ENCODE data around the gene HTATIP2.

Gene HTATIP2

GRCh38 chr11:20360650-20361049, 2.9 kb upstream of the HTATIP2 start:
- Histone ChIP-seq H2BK120ac (ENCODE audit: low read depth, low read length) (no peak overlapping the region), H2AK5ac (ENCODE audit: low read length, severe bottlenecking) (no peak overlapping the region), H3K14ac (ENCODE audit: low read length in 2 of 2) (no peak overlapping the region), H3K79me1 (replicated peaks; ENCODE audit: low read length, poor library complexity, severe bottlenecking) (peaks cover 11% of the 10 kb centered on the region), H3K18ac (ENCODE audit: low read depth in 1 of 2, low read length in 2 of 2) (no peak overlapping the region), H3K4me1 (ENCODE audit: control insufficient read depth, insufficient read depth, low read depth, low read length) (peaks cover 12% of the 10 kb centered on the region), H4K8ac (ENCODE audit: low read length) (peak overlapping the region; percentile 5), H3K4me3 (ENCODE audit: insufficient read depth in 1 of 2, low read depth in 1 of 2, low read length in 2 of 2) (peak overlapping the region in 1 of 2 experiments; percentile 54), H3K36me3 (ENCODE audit: control insufficient read depth in 1 of 2, insufficient read depth in 2 of 2, low read depth in 1 of 2, low read length in 2 of 2) (no peaks in the 10 kb centered on the region), H3K27me3 (ENCODE audit: control insufficient read depth in 1 of 2, insufficient read depth in 1 of 2, low read length in 2 of 2) (peaks cover 3 to 5% of the 10 kb centered on the region in 2 experiments), H3K23ac (ENCODE audit: low read length in 2 of 2) (no peak overlapping the region), H4K91ac (ENCODE audit: low read length) (no peak overlapping the region), H3K27ac (ENCODE audit: low read length, poor library complexity, severe bottlenecking) (no peak overlapping the region), H2BK15ac (ENCODE audit: low read depth, poor library complexity, severe bottlenecking) (no peak overlapping the region), H2AFZ (ENCODE audit: low read depth, low read length) (peak overlapping the region; percentile 36), H3K4ac (ENCODE audit: low read depth in 1 of 2, low read length in 2 of 2) (no peak overlapping the region), H3K9me3 (ENCODE audit: control insufficient read depth, low read length) (no peaks in the 10 kb centered on the region), H2BK12ac (ENCODE audit: low read length in 2 of 2) (no peak overlapping the region), H3K4me2 (ENCODE audit: low read length, poor library complexity, severe bottlenecking) (no peak overlapping the region), H2BK5ac (ENCODE audit: low read depth, low read length, poor library complexity, severe bottlenecking) (no peak overlapping the region), H3K9ac (ENCODE audit: low read length) (peak overlapping the region; percentile 65)
- peak; percentile 62 for DNase-seq
- 61% methylated on average over 6 of the region's 7 CpGs for WGBS

DNA sequence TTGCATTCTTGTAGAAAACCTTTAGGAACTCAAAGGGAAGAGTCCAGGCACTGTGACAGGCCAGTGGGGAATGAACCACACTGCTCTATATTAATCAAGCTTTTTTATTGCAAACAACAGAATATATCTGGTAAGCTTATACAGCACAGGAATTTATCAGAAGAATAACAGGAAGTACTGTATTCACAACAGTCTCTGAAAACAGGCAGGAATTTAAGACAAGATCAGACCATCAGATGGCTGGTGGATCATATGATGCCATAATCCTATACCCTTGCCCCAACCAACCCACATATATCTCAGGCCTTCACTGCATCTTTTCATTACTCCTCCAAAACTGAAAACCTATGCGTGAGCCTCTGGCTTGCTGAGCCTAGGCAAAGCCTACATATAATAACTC, 1.0 kb upstream of the HTATIP2 start:
- H3K4me2 ChIP-seq (ENCODE audit: low read length, poor library complexity, severe bottlenecking), result no peak overlapping the region
- H3K9me3 ChIP-seq (ENCODE audit: control insufficient read depth, low read length), result no peaks in the 10 kb centered on the region
- peaks cover 11% of the 10 kb centered on the region for H3K79me1 ChIP-seq (replicated peaks; ENCODE audit: low read length, poor library complexity, severe bottlenecking)
- peaks cover 14% of the 10 kb centered on the region for H3K4me1 ChIP-seq (ENCODE audit: control insufficient read depth, insufficient read depth, low read depth, low read length)
- H2AK5ac ChIP-seq (ENCODE audit: low read length, severe bottlenecking), result no peak overlapping the region
- H2BK12ac ChIP-seq (ENCODE audit: low read length in 2 of 2), result no peak overlapping the region
- H2BK15ac ChIP-seq (ENCODE audit: low read depth, poor library complexity, severe bottlenecking), result no peak overlapping the region
- no peak overlapping the region for H2BK120ac ChIP-seq (ENCODE audit: low read depth, low read length)
- no peak overlapping the region for H4K8ac ChIP-seq (ENCODE audit: low read length)
- no peak overlapping the region for H3K23ac ChIP-seq (ENCODE audit: low read length in 2 of 2)
- H2BK5ac ChIP-seq (ENCODE audit: low read depth, low read length, poor library complexity, severe bottlenecking), result no peak overlapping the region
- H3K4ac ChIP-seq (ENCODE audit: low read depth in 1 of 2, low read length in 2 of 2), result no peak overlapping the region
- no peak overlapping the region for H3K4me3 ChIP-seq (ENCODE audit: insufficient read depth in 1 of 2, low read depth in 1 of 2, low read length in 2 of 2)
- no peak overlapping the region for H3K9ac ChIP-seq (ENCODE audit: low read length)
- no peak overlapping the region for H3K18ac ChIP-seq (ENCODE audit: low read depth in 1 of 2, low read length in 2 of 2)
- H3K36me3 ChIP-seq (ENCODE audit: control insufficient read depth in 1 of 2, insufficient read depth in 2 of 2, low read depth in 1 of 2, low read length in 2 of 2), result no peaks in the 10 kb centered on the region
- H3K27me3 ChIP-seq (ENCODE audit: control insufficient read depth in 1 of 2, insufficient read depth in 1 of 2, low read length in 2 of 2), result no peaks in the 10 kb centered on the region
- H2AFZ ChIP-seq (ENCODE audit: low read depth, low read length), result no peak overlapping the region
- no peak overlapping the region for H3K27ac ChIP-seq (ENCODE audit: low read length, poor library complexity, severe bottlenecking)
- WGBS, result 0% methylated on average over 1 of the region's 1 CpG
- H3K14ac ChIP-seq (ENCODE audit: low read length in 2 of 2), result no peak overlapping the region
- no peak for DNase-seq
- no peak overlapping the region for H4K91ac ChIP-seq (ENCODE audit: low read length)

- Histone ChIP-seq H2AK5ac (ENCODE audit: low read length, severe bottlenecking) (no peak overlapping the region), H3K4me1 (ENCODE audit: control insufficient read depth, insufficient read depth, low read depth, low read length) (peaks cover 14% of the 10 kb centered on the region), H4K8ac (ENCODE audit: low read length) (no peak overlapping the region), H2AFZ (ENCODE audit: low read depth, low read length) (peak overlapping the region; percentile 86), H3K27me3 (ENCODE audit: control insufficient read depth in 1 of 2, insufficient read depth in 1 of 2, low read length in 2 of 2) (no peaks in the 10 kb centered on the region), H3K23ac (ENCODE audit: low read length in 2 of 2) (no peak overlapping the region), H3K9ac (ENCODE audit: low read length) (peak overlapping the region; percentile 90), H3K4ac (ENCODE audit: low read depth in 1 of 2, low read length in 2 of 2) (peak overlapping the region in 1 of 2 experiments; percentile 22), H3K4me3 (ENCODE audit: insufficient read depth in 1 of 2, low read depth in 1 of 2, low read length in 2 of 2) (peak overlapping the region; percentile 79 to 90), H2BK5ac (ENCODE audit: low read depth, low read length, poor library complexity, severe bottlenecking) (no peak overlapping the region), H3K79me1 (replicated peaks; ENCODE audit: low read length, poor library complexity, severe bottlenecking) (peaks cover 11% of the 10 kb centered on the region), H3K36me3 (ENCODE audit: control insufficient read depth in 1 of 2, insufficient read depth in 2 of 2, low read depth in 1 of 2, low read length in 2 of 2) (peaks cover 0 to under 1% of the 10 kb centered on the region in 2 experiments), H2BK120ac (ENCODE audit: low read depth, low read length) (no peak overlapping the region), H3K18ac (ENCODE audit: low read depth in 1 of 2, low read length in 2 of 2) (peak overlapping the region in 1 of 2 experiments; percentile 97), H2BK12ac (ENCODE audit: low read length in 2 of 2) (no peak overlapping the region), H3K9me3 (ENCODE audit: control insufficient read depth, low read length) (no peaks in the 10 kb centered on the region), H4K91ac (ENCODE audit: low read length) (no peak overlapping the region), H2BK15ac (ENCODE audit: low read depth, poor library complexity, severe bottlenecking) (peak overlapping the region; percentile 77), H3K4me2 (ENCODE audit: low read length, poor library complexity, severe bottlenecking) (peak overlapping the region; percentile 96), H3K14ac (ENCODE audit: low read length in 2 of 2) (no peak overlapping the region), H3K27ac (ENCODE audit: low read length, poor library complexity, severe bottlenecking) (no peak overlapping the region)
- 82% methylated on average over 2 of the region's 2 CpGs for WGBS
- no peak for DNase-seq
Observed at GRCh38 chr11:20363149-20363499, 390 bp upstream of the HTATIP2 start.

- Histone ChIP-seq H3K9me3 (ENCODE audit: control insufficient read depth, low read length) (no peaks in the 10 kb centered on the region), H2AK5ac (ENCODE audit: low read length, severe bottlenecking) (peak overlapping the region; percentile 75), H3K14ac (ENCODE audit: low read length in 2 of 2) (no peak overlapping the region), H3K36me3 (ENCODE audit: control insufficient read depth in 1 of 2, insufficient read depth in 2 of 2, low read depth in 1 of 2, low read length in 2 of 2) (peaks cover 0 to 12% of the 10 kb centered on the region in 2 experiments), H4K8ac (ENCODE audit: low read length) (peak overlapping the region; percentile 79), H3K79me1 (replicated peaks; ENCODE audit: low read length, poor library complexity, severe bottlenecking) (peaks cover 13% of the 10 kb centered on the region), H2BK120ac (ENCODE audit: low read depth, low read length) (no peak overlapping the region), H3K9ac (ENCODE audit: low read length) (peak overlapping the region; percentile 90), H4K91ac (ENCODE audit: low read length) (peak overlapping the region; percentile 44), H2BK5ac (ENCODE audit: low read depth, low read length, poor library complexity, severe bottlenecking) (no peak overlapping the region), H3K27ac (ENCODE audit: low read length, poor library complexity, severe bottlenecking) (no peak overlapping the region), H3K4me2 (ENCODE audit: low read length, poor library complexity, severe bottlenecking) (peak overlapping the region; percentile 96), H2AFZ (ENCODE audit: low read depth, low read length) (no peak overlapping the region), H3K23ac (ENCODE audit: low read length in 2 of 2) (peak overlapping the region in 1 of 2 experiments; percentile 70), H3K4ac (ENCODE audit: low read depth in 1 of 2, low read length in 2 of 2) (peak overlapping the region; percentile 22 to 35), H3K18ac (ENCODE audit: low read depth in 1 of 2, low read length in 2 of 2) (peak overlapping the region; percentile 12 to 97), H3K4me1 (ENCODE audit: control insufficient read depth, insufficient read depth, low read depth, low read length) (peaks cover 16% of the 10 kb centered on the region), H2BK12ac (ENCODE audit: low read length in 2 of 2) (peak overlapping the region; percentile 5 to 39), H3K4me3 (ENCODE audit: insufficient read depth in 1 of 2, low read depth in 1 of 2, low read length in 2 of 2) (peak overlapping the region in 1 of 2 experiments; percentile 79), H2BK15ac (ENCODE audit: low read depth, poor library complexity, severe bottlenecking) (no peak overlapping the region), H3K27me3 (ENCODE audit: control insufficient read depth in 1 of 2, insufficient read depth in 1 of 2, low read length in 2 of 2) (no peaks in the 10 kb centered on the region)
- no peak for DNase-seq
- WGBS, result 60% methylated on average over 5 of the region's 6 CpGs
Observed at GRCh38 chr11:20364341-20364792, 853 bp downstream of the HTATIP2 start.

All from mesenchymal stem cell (in vitro differentiated cells and primary cell).